Stimulated activated CD8-positive, alpha-beta memory T cell treated with anti-CD3 and anti-CD28 coated beads, Interleukin-7, amount 100 ng/mL, for 48 hours (primary cell): ENCODE results near the gene APBB1.
A peak's percentile ranks its signal among the peaks of the same experiment; 100 is the strongest.
"Not testable (repeated sequence)": the region's sequence is repeated elsewhere in the genome, so short reads cannot be mapped to it uniquely, and the experiment has no call there.

Experiments
- DNase-seq, 2 donors: peaks; one replicate each; pipeline ENCODE4 v3.0.0-alpha.2; 2020; ENCODE audit warnings: low read depth in 1 of 2; ENCODE audit errors: extremely low read depth in 1 of 2

APBB1 gene

GRCh38 chr11:6393989-6394670, 24.8 kb downstream of the APBB1 start:
- no peak for DNase-seq

DNA sequence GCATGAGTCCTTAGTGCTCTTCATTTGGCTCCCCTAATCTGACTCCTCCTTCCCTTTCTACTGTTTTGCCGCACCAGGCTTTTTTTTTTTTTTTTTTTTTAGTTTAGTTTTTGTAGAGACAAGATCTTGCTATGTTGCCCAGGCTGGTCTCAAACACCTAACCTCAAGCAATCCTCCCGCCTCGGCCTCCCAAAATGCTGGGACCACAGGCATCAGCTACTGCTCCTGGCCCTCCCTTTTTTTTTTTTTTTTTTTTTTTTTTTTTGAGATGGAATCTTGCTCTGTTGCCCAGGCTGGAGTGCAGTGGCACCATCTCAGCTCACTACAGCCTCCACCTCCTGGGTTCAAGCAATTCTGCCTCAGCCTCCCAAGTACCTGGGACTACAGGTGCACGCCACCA, 26.6 kb downstream of the APBB1 start:
- not testable (repeated sequence) for DNase-seq

- no peak for DNase-seq
Measured at GRCh38 chr11:6391537-6392134, 27.3 kb downstream of the APBB1 start.

GRCh38 chr11:6390718-6391469, 28.0 kb downstream of the APBB1 start:
- no peak for DNase-seq

GRCh38 chr11:6389905-6390717, 28.8 kb downstream of the APBB1 start, which contains the start of gene SMPD1:
SMPD1 (plus strand) TSS chr11:6390474; CDS start chr11:6390599, 125 bp downstream.
- peak; percentile 88 to 94 for DNase-seq

- DNase-seq, result no peak
Measured at GRCh38 chr11:6388748-6389147, 30.1 kb downstream of the APBB1 start.

- DNase-seq, result no peak
Measured at GRCh38 chr11:6387811-6388599, 30.9 kb downstream of the APBB1 start.

DNA sequence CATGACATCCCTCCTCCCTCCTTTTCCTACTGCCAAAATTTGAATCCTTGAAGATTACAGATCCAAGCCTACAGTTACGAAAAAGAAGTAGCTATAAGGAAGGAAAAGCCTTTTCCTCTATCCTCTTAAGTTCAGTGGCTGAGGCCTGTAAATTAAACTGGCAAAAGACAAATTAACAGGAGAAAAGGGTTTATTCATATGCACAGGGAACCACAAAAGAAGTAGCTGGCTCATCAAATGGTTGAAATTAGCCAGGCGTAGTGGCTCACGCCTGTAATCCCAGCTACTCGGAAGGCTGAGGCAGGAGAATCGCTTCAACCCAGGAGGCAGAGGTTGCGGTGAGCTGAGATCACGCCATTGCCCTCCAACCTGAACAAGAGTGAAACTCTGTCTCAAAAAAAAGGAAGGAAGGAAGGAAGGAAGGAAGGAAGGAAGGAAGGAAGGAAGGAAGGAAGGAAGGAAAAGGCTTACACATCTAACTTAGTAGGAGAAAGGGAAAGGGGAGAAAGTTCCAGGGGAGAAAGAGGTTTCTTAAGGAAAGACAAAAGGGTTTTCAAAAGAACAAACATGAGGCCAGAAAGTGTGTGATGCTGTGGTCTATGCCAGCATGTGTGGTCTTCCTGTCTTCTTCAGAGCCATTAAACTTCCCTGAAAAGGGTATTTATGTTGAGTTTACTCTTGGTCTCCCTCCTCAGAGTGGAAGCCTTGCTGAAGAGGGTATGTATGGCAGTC, 33.7 kb downstream of the APBB1 start:
- DNase-seq, result no peak

GRCh38 chr11:6378640-6378989, 40.3 kb downstream of the APBB1 start:
- no peak for DNase-seq

GRCh38 chr11:6377902-6378639, 40.8 kb downstream of the APBB1 start:
- DNase-seq, result no peak

DNA sequence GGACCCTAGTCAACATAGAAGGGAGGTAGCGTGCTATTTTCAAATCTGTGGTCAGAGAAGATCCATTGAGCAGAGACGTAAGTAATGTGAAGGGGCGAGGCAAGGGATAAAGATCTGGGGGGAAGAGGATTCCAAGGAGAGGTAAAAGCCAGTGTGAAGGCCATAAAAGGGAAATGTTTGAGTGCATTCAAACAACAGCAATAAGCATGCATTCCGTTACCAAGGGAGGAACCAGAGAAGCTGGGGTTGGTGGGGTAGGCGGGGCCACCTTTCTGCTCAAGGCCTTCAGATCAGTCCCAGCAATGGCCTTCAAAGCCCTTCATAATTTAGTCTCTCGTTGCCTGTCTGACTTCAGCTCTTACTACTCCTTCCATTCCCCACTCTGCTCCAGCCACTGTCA, 47.1 kb downstream of the APBB1 start:
- DNase-seq, result no peak

GRCh38 chr11:6365659-6366058, 53.2 kb downstream of the APBB1 start:
- DNase-seq, result no peak

DNA sequence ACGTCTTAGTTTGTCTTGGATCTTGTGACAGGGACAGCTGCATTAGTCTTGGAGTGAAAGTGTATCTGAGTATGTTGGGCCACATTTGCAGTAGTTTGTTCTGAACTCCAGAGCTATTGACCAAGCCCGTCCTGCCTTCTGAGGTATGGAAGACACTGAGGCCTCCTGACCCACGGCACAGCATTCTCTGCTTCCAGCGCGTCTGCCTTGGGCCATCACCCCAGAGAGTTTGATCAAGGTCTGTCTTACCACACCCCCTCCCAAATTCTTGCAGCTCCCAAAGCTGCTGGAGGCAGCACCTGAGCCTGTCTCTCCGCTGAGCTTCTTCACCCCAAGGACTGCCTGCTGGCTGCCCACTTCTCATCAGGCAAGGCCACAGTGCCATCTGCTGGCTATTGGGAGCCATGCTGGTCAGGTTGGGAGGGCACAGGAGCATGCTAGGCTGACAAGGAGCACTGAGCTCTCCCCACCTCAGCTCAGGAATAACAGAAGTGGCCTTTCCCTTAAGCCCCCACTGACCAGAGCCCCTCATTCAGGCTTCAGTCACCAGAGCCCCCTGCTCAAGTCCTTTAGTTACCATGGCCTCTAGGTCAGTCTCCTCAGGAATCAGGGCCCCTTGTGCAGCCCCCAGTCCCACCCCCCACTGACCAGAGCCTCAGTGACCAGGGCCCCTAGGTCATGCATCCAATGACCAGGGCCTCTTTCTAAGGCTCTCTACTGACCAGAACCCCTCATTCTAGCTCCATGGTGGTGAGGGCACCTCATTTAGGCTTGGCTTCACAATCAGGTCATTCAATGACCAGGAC, 55.8 kb downstream of the APBB1 start:
- peak; percentile 53 to 64 for DNase-seq

GRCh38 chr11:6362185-6362872, 56.6 kb downstream of the APBB1 start:
- no peak for DNase-seq

DNA sequence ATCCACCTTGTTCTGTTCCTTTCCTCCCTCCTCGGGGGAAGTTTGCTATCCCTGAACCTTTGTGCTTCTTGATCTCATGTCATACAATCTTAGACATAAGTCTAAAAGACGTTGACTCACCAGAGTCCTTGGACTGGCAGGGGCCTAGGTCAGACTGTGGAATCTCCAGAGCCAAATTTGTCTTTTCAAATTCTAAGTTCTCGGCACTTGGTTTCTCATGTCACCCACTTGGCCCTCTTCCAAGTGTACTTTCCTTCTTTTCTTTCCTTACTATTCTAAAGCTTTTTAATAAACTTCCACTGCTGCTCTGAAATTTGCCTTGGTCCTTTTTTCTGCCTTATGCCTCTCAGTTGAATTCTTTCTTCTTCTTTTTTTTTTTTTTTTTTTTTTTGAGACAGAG, 58.7 kb downstream of the APBB1 start:
- DNase-seq, result no peak

GRCh38 chr11:6357222-6357621, 61.7 kb downstream of the APBB1 start:
- peak; percentile 32 to 56 for DNase-seq

DNA sequence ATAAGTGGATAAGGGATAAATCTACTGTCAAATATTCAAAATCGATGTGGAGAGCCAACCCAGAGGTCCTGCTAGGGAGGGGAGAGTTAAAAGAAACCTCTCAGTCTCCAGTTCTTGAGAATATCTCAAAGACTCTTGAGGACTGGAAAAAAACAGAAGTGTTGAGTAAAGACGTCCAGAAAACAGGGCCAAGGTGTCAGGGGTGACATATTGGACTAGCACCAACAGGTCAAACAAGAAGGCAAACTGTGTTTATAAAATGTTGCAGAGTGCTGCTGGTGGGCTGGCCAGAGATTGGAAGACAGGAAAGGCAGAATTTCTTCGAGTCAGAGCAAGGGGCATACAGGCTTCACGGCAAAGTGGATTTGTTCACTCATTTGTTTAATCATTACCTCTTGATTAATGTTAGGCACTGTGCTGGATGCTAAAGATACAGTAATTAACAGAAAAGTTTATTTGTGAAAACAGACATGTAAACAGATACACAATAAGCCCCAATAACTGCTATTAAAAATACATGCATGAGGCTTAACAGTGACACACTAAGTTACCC, 62.3 kb downstream of the APBB1 start:
- DNase-seq, result no peak
